ENCODE results near the gene CD80. TPM values are rescaled to one million over a fixed set of nuclear protein-coding genes. Genes with fewer than 3 reads are reported as not detected.

CD80 gene
- total RNA-seq, 4 donors from 2014 or later = 2.4 to 13.8 TPM; not detected in 2

DNA sequence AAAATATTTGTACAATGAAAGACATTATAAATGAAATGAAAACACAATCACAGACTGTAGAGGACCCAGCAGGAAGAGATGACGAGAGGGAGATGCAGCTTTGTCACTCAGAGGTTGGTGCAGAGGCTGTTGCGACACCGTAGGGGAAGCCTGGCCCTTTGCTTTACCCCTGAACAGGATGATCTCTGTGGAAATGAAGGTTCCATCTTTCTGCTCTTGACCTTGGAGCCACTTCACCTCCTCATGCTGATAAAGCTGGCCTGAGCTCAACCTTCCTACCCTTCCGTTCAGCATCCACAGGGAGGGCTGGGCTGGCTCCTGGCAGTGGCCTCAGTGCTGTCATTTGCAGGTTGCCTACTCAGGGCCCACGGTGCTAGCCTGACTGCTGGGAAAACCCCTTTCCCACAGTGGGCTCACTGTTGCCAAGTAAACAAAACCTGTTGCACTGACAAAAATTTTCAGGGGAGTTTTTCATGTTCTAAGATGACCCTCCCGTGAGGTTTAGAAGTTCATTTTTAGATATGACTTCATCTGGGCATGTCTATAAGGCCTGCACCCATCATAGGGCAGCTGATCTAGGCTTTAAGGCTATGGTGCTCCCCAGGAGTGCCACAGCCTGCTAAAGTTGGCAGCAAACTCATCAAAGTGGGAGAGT is 3.0 kb upstream of the CD80 start:
- no peak for DNase-seq
- Histone ChIP-seq H3K4me3 (no peak overlapping the region), H3K9me3 (no peaks in the 10 kb centered on the region), H3K4me1 (no peaks in the 10 kb centered on the region), H3K27ac (no peak overlapping the region), H3K36me3 (no peaks in the 10 kb centered on the region), H3K27me3 (no peaks in the 10 kb centered on the region)
- whole genome bisulfite sequencing, 2 donors (ENCODE audit: low coverage in 1 of 2) = 56 to 71% methylated on average over 3 to 6 of the region's 6 CpGs
- no peak for TF ChIP-seq POLR2AphosphoS5 (IDR thresholded peaks at IDR 0.05)
- TF ChIP-seq EP300 (IDR thresholded peaks at IDR 0.05; ENCODE audit: low read depth) = no peak
- TF ChIP-seq POLR2A (IDR thresholded peaks at IDR 0.05) = no peak
- TF ChIP-seq, protein P1, sequence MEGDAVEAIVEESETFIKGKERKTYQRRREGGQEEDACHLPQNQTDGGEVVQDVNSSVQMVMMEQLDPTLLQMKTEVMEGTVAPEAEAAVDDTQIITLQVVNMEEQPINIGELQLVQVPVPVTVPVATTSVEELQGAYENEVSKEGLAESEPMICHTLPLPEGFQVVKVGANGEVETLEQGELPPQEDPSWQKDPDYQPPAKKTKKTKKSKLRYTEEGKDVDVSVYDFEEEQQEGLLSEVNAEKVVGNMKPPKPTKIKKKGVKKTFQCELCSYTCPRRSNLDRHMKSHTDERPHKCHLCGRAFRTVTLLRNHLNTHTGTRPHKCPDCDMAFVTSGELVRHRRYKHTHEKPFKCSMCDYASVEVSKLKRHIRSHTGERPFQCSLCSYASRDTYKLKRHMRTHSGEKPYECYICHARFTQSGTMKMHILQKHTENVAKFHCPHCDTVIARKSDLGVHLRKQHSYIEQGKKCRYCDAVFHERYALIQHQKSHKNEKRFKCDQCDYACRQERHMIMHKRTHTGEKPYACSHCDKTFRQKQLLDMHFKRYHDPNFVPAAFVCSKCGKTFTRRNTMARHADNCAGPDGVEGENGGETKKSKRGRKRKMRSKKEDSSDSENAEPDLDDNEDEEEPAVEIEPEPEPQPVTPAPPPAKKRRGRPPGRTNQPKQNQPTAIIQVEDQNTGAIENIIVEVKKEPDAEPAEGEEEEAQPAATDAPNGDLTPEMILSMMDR (IDR thresholded peaks at IDR 0.05) = no peak
- intact Hi-C loops (cut with DNase I; ENCODE audit: low total_unique reads) = no loop called here
- in situ Hi-C loops (cut with MboI; ENCODE audit: low pct_ligation_motif_present in 1 of 4, low pct_unique_long_range_greater_than_20kb in 1 of 4, low sequenced_read_pairs in 3 of 4) = no loop called here

DNA sequence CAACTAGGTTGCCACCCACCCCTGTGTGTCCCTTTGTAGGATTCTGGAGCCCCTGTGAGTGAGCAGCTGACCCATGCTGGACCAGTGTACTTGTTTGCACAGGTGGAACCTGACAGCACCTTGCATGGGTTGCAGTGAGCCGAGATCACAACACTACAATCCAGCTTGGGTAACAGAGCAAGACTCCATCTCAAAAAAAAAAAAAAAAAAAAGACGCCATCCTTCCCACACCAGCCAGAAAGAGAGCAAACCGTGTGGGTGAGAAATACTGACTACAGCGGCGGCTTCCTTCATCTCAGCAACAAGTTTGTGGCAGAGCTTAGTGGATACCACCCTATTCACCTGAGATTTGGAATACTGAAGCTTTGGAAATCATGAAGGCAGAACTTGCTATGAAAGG is 746 bp upstream of the CD80 start:
- Histone ChIP-seq H3K4me1 (no peaks in the 10 kb centered on the region), H3K4me3 (no peak overlapping the region), H3K27me3 (no peaks in the 10 kb centered on the region), H3K27ac (no peak overlapping the region), H3K36me3 (no peaks in the 10 kb centered on the region), H3K9me3 (no peaks in the 10 kb centered on the region)
- TF ChIP-seq, protein P1 (IDR thresholded peaks at IDR 0.05) = no peak
- TF ChIP-seq POLR2A (IDR thresholded peaks at IDR 0.05) = no peak
- TF ChIP-seq POLR2AphosphoS5 (IDR thresholded peaks at IDR 0.05) = no peak
- no peak for TF ChIP-seq EP300 (IDR thresholded peaks at IDR 0.05; ENCODE audit: low read depth)
- 77 to 80% methylated on average over 1 to 5 of the region's 5 CpGs for WGBS, 2 donors (ENCODE audit: low coverage in 1 of 2)
- in situ Hi-C loops (cut with MboI; ENCODE audit: low pct_ligation_motif_present in 1 of 4, low pct_unique_long_range_greater_than_20kb in 1 of 4, low sequenced_read_pairs in 3 of 4) = no loop called here
- intact Hi-C loops (cut with DNase I; ENCODE audit: low total_unique reads) = no loop called here
- DNase-seq = no peak

DNA sequence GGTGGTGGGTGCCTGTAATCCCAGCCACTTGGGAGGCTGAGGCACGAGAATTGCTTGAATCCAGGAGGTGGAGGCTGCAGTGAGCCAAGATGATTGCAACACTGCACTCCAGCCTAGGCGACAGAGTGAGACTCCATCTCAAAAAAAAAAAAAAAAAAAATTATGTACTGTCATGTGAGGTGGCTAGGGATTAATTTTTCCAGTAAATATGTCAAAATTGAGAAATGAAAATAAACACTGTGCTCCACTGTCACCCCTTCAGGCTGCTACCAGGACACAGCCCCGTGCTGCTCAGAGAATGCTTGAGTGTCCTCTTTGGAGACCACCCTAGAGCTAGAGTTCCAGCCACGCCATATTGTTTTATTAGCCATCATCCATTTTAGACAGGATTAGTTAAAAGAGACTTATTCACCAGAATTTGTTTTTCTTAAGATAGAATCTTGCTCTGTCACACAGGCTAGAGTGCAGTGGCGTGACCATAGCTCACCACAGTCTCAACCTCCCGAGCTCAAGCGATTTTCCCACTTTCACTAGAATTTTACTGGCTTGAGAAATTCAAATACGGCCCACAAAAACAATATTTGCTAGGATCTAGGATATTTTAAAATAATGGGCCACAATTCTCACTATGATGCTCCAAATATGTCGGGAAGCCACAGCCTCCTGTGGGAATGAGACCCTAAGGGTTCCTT is 642 bp downstream of the CD80 start:
- H3K27me3 ChIP-seq = no peaks in the 10 kb centered on the region
- no peaks in the 10 kb centered on the region for H3K36me3 ChIP-seq
- intact Hi-C loops (cut with DNase I; ENCODE audit: low total_unique reads) (no loop called here), in situ Hi-C loops (cut with MboI; ENCODE audit: low pct_ligation_motif_present in 1 of 4, low pct_unique_long_range_greater_than_20kb in 1 of 4, low sequenced_read_pairs in 3 of 4) (no loop called here)
- no peak for DNase-seq
- no peaks in the 10 kb centered on the region for H3K4me1 ChIP-seq
- H3K9me3 ChIP-seq = no peaks in the 10 kb centered on the region
- no peak for TF ChIP-seq POLR2AphosphoS5 (IDR thresholded peaks at IDR 0.05)
- no peak for TF ChIP-seq POLR2A (IDR thresholded peaks at IDR 0.05)
- no peak for TF ChIP-seq EP300 (IDR thresholded peaks at IDR 0.05; ENCODE audit: low read depth)
- no peak overlapping the region for H3K4me3 ChIP-seq
- no peak overlapping the region for H3K27ac ChIP-seq
- WGBS, 2 donors (ENCODE audit: low coverage in 1 of 2) = 81 to 89% methylated on average over 5 to 9 of the region's 9 CpGs

DNA sequence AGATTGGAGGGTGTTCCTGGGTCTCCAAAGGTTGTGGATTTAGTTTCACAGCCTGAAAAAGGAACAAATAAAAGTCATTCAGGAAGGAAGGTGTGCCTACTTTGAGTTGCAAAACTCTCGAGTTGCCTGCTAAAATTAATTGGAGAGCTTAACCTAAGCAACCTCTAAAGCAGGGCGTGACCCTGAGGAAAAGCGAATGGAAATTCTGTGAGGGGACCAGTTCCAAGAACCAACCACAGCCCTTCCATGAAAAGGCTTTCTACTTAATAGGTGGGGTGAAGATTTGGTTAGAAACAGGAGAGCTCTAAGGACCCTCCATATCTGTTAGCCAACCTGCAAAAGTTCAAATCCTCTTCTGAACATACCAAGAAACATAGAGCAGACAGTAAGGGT is 1.5 kb downstream of the CD80 start:
- no peak overlapping the region for H3K27ac ChIP-seq
- WGBS, 2 donors (ENCODE audit: low coverage in 1 of 2) = 61 to 67% methylated on average over 2 to 3 of the region's 3 CpGs
- no peaks in the 10 kb centered on the region for H3K9me3 ChIP-seq

More for the DNA sequence above, 1.5 kb downstream of the CD80 start:
- in situ Hi-C loops (cut with MboI; ENCODE audit: low pct_ligation_motif_present in 1 of 4, low pct_unique_long_range_greater_than_20kb in 1 of 4, low sequenced_read_pairs in 3 of 4) = no loop called here
- H3K27me3 ChIP-seq = no peaks in the 10 kb centered on the region
- no peaks in the 10 kb centered on the region for H3K36me3 ChIP-seq
- intact Hi-C loops (cut with DNase I; ENCODE audit: low total_unique reads) = no loop called here
- H3K4me1 ChIP-seq = no peaks in the 10 kb centered on the region
- DNase-seq = no peak
- TF ChIP-seq, protein P1 (IDR thresholded peaks at IDR 0.05) = no peak
- no peak for TF ChIP-seq POLR2A (IDR thresholded peaks at IDR 0.05)
- TF ChIP-seq EP300 (IDR thresholded peaks at IDR 0.05; ENCODE audit: low read depth) = no peak
- no peak for TF ChIP-seq POLR2AphosphoS5 (IDR thresholded peaks at IDR 0.05)
- no peak overlapping the region for H3K4me3 ChIP-seq

All from transverse colon (tissue), 4 donors.